ENCODE data around the gene PSG3.
A peak's percentile ranks its signal among the peaks of the same experiment; 100 is the strongest.
"Not testable (repeated sequence)": the region's sequence is repeated elsewhere in the genome, so short reads cannot be mapped to it uniquely, and the experiment has no call there.

Gene PSG3

GRCh38 chr19:42693760-42694350 lies 46.4 kb downstream of the PSG3 start:
- no peak for DNase-seq (ENCODE audit: low spot score)

GRCh38 chr19:42683917-42684513 lies 56.3 kb downstream of the PSG3 start:
- DNase-seq (ENCODE audit: low spot score), result peak; percentile 17

GRCh38 chr19:42676326-42676725 lies 64.0 kb downstream of the PSG3 start:
- DNase-seq (ENCODE audit: low spot score), result not testable (repeated sequence)

GRCh38 chr19:42674549-42674948 lies 65.7 kb downstream of the PSG3 start:
- not testable (repeated sequence) for DNase-seq (ENCODE audit: low spot score)
